Measurements from ENCODE around the gene TFAM. TPM values are rescaled to one million over a fixed set of nuclear protein-coding genes. Genes with fewer than 3 reads are reported as not detected.
A peak's percentile ranks its signal among the peaks of the same experiment; 100 is the strongest.

Gene TFAM
- total RNA-seq, 1 donor from 2014 or later = 64.2 TPM

- Mint-ChIP-seq H3K4me3 (no peak overlapping the region), H3K9me3 (no peaks in the 10 kb centered on the region), H3K27ac (ENCODE audit: unreplicated experiment) (no peak overlapping the region), H3K4me1 (peaks cover 13% of the 10 kb centered on the region), H3K27me3 (ENCODE audit: low read depth) (no peaks in the 10 kb centered on the region), H3K36me3 (ENCODE audit: low read depth) (no peaks in the 10 kb centered on the region)
- DNase-seq (ENCODE audit: low read depth, low spot score) = no peak
- TF ChIP-seq CTCF (conservative IDR thresholded peaks at IDR 0.05) = no peak
Measured at GRCh38 chr10:58356756-58357155, 28.5 kb upstream of the TFAM start.

- no peaks in the 10 kb centered on the region for H3K27me3 Mint-ChIP-seq (ENCODE audit: low read depth)
- no peak overlapping the region for H3K4me3 Mint-ChIP-seq
- H3K4me1 Mint-ChIP-seq = peaks cover 7% of the 10 kb centered on the region
- H3K9me3 Mint-ChIP-seq = no peaks in the 10 kb centered on the region
- no peak for TF ChIP-seq CTCF (conservative IDR thresholded peaks at IDR 0.05)
- no peaks in the 10 kb centered on the region for H3K36me3 Mint-ChIP-seq (ENCODE audit: low read depth)
- DNase-seq (ENCODE audit: low read depth, low spot score) = no peak
- H3K27ac Mint-ChIP-seq (ENCODE audit: unreplicated experiment) = no peak overlapping the region
Measured at GRCh38 chr10:58358314-58358933, 26.8 kb upstream of the TFAM start.

DNA sequence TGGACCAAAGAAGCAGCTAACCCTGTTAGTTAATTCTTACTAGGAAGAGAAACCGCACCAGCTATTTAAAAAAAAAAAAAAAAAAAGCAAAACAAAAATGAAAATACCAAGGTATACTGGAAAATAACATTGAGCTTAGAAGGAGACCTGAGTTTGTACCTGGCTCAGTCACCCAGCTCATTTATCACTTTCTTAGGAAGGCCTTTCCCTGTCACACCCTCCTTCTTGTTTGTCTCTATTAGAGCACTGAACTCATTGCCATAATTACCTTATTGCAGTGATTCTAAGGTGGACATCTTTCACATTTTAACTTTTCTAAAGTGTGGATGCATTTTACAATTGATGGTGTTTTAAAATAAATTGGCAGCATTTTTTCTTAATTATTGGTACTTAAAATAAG is 26.3 kb upstream of the TFAM start:
- H3K4me1 Mint-ChIP-seq = peaks cover 7% of the 10 kb centered on the region
- no peaks in the 10 kb centered on the region for H3K9me3 Mint-ChIP-seq
- no peaks in the 10 kb centered on the region for H3K27me3 Mint-ChIP-seq (ENCODE audit: low read depth)
- H3K36me3 Mint-ChIP-seq (ENCODE audit: low read depth) = no peaks in the 10 kb centered on the region
- no peak for TF ChIP-seq CTCF (conservative IDR thresholded peaks at IDR 0.05)
- DNase-seq (ENCODE audit: low read depth, low spot score) = no peak
- H3K27ac Mint-ChIP-seq (ENCODE audit: unreplicated experiment) = no peak overlapping the region
- no peak overlapping the region for H3K4me3 Mint-ChIP-seq

DNA sequence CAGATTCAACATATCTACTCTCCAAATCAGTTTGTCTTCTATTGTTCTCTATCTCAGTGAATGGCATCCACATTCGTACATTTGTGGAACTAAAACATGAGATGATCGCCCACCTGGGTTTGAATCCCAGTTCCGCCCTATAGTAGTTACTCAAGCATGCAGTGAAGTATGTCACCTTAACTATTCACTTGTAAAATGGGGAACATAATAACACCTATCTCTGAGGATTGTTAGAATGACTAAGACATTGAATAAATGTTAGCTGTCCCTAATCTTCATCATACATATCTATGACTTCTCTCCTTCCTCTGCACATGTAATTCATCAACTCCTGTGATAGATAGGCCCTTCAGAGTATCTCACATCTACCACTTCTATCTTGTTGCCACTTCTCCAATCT is 25.7 kb upstream of the TFAM start:
- Mint-ChIP-seq H3K9me3 (no peaks in the 10 kb centered on the region), H3K36me3 (ENCODE audit: low read depth) (no peaks in the 10 kb centered on the region), H3K27ac (ENCODE audit: unreplicated experiment) (no peak overlapping the region), H3K4me1 (peaks cover 7% of the 10 kb centered on the region), H3K4me3 (no peak overlapping the region), H3K27me3 (ENCODE audit: low read depth) (no peaks in the 10 kb centered on the region)
- no peak for TF ChIP-seq CTCF (conservative IDR thresholded peaks at IDR 0.05)
- no peak for DNase-seq (ENCODE audit: low read depth, low spot score)

- no peak overlapping the region for H3K4me3 Mint-ChIP-seq
- DNase-seq (ENCODE audit: low read depth, low spot score) = no peak
- H3K9me3 Mint-ChIP-seq = no peaks in the 10 kb centered on the region
- H3K4me1 Mint-ChIP-seq = peaks cover 7% of the 10 kb centered on the region
- H3K27me3 Mint-ChIP-seq (ENCODE audit: low read depth) = no peaks in the 10 kb centered on the region
- peak overlapping the region; percentile 20 for H3K27ac Mint-ChIP-seq (ENCODE audit: unreplicated experiment)
- no peak for TF ChIP-seq CTCF (conservative IDR thresholded peaks at IDR 0.05)
- H3K36me3 Mint-ChIP-seq (ENCODE audit: low read depth) = no peaks in the 10 kb centered on the region
Measured at GRCh38 chr10:58360412-58361004, 24.7 kb upstream of the TFAM start.
